ENCODE results near the gene SPATA32. TPM values are rescaled to one million over a fixed set of nuclear protein-coding genes. Genes with fewer than 3 reads are reported as not detected.

Gene SPATA32, protein sequence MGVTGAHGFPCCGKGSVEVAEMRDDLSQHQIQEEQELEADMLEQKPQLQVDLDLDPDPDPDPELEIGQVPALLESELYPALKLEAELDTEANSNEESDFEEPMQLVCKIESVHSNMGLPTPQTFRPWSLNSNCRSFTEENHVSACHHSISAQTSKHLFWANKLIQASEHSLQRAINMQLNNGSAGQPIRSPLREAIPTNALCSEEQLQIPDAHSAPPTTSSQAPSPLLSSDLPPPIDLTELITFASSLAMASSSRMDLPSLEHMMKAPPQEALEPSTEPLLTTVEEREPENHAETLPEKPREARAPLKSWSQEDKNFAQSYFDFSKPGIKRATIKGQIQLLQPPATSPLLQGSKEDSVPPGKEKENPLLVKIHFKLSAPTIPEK
- polyA plus RNA-seq, result not detected

DNA sequence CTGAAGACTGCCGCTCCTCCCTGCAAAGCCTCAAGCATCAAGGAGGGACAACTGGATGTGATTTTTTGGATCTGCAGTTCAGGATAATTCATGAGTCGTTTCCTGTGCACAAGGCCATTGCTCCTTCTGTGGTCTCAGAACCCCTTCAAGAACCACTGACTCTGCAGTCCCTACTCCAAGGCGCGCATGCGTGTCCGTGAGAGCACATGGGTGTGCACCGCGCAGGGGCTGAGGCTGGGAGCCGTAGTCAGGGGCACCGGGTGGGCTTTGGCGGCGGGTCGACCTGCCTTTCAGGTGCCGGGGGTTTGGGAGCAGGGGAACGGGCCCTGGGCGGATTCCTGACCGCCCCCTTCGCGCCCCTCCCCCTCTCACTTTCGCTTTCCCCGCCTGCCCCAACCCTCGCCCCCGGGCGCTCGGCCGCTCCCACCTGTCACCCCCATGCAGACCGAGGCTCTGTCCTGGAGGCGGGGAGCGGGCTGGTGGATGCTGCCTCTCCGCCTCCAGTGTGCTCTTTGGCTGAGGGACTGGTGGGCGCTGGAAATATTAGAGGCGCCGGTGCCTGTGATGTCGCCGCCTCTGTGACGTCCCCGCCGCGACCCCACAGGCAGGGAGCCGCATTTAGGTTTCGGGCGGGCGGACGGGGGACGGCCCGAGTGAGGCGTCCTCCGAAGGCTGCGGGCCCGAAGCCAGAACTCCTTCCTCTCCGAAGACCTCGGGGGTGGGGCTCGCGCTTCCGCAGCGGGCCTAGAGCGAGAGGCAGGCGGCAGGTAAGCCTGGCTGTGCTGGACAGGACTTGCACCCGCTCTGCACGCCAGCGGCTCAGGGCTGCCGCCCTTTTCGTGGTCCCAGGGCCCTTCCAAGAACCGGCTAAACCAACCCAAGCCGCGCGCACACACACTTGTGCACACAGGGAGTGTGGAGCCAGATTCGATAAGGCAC is at the start of gene SPATA32:
TSS of gene SPATA32 (minus strand) at position 518 of the 939 bp plus-strand sequence. CDS start at position 440, 78 bp downstream.
- peaks cover 10 to 11% of the 10 kb centered on the region in 2 donors for H3K4me1 ChIP-seq (ENCODE audit: control insufficient read depth in 2 of 2, insufficient read depth in 2 of 2, low read length in 1 of 2)
- H3K9me3 ChIP-seq (ENCODE audit: control insufficient read depth in 2 of 2, insufficient read depth in 1 of 2, low read depth in 1 of 2, low read length in 1 of 2), result no peaks in the 10 kb centered on the region
- H3K4me3 ChIP-seq (ENCODE audit: low read depth in 1 of 2, low read length in 2 of 2), result peak within 1 kb of the TSS; percentile 46 to 54
- H3K27ac ChIP-seq (ENCODE audit: low read depth in 2 of 2, low read length in 1 of 2), result peak within 1 kb of the TSS; percentile 14 to 59
- no peaks in the 10 kb centered on the region for H3K27me3 ChIP-seq (ENCODE audit: control insufficient read depth in 1 of 2, insufficient read depth in 2 of 2, low read length in 2 of 2)
- 10 to 12% methylated on average over 58 to 68 of the region's 68 CpGs for WGBS, 2 donors
- peaks cover 20 to 25% of the 10 kb centered on the region in 2 donors for H3K36me3 ChIP-seq (ENCODE audit: control insufficient read depth in 2 of 2, insufficient read depth in 2 of 2, low read length in 1 of 2)

DNA sequence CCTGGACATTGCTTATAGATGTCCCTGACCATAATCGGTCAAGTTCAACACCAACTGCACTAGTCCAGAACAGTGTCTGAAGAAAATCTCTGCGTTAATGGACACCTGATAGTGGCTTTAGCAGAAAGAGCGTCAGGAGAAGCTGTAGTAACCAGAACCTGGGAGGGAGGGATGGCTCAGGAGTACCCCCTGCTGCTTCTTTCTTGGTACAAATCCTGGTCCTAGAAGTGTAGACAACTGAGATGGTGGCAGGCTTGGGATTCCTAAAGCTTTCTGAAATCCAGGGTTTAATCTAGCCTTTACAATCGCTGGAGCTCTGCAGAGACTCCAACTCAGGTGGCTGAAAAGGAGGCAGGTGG is 49.5 kb upstream of the SPATA32 start:
- Histone ChIP-seq H3K27me3 (ENCODE audit: control insufficient read depth in 1 of 2, insufficient read depth in 2 of 2, low read length in 2 of 2) (no peaks in the 10 kb centered on the region), H3K4me1 (ENCODE audit: control insufficient read depth in 2 of 2, insufficient read depth in 2 of 2, low read length in 1 of 2) (peaks cover 12 to 42% of the 10 kb centered on the region in 2 donors), H3K27ac (ENCODE audit: low read depth in 2 of 2, low read length in 1 of 2) (peak overlapping the region; percentile 94 to 98), H3K9me3 (ENCODE audit: control insufficient read depth in 2 of 2, insufficient read depth in 1 of 2, low read depth in 1 of 2, low read length in 1 of 2) (no peaks in the 10 kb centered on the region), H3K36me3 (ENCODE audit: control insufficient read depth in 2 of 2, insufficient read depth in 2 of 2, low read length in 1 of 2) (peaks cover 0 to 3% of the 10 kb centered on the region in 2 donors), H3K4me3 (ENCODE audit: low read depth in 1 of 2, low read length in 2 of 2) (peak overlapping the region in 1 of 2 donors; percentile 21)
- WGBS, 2 donors, result 45 to 61% methylated on average over 4 of the region's 4 CpGs

DNA sequence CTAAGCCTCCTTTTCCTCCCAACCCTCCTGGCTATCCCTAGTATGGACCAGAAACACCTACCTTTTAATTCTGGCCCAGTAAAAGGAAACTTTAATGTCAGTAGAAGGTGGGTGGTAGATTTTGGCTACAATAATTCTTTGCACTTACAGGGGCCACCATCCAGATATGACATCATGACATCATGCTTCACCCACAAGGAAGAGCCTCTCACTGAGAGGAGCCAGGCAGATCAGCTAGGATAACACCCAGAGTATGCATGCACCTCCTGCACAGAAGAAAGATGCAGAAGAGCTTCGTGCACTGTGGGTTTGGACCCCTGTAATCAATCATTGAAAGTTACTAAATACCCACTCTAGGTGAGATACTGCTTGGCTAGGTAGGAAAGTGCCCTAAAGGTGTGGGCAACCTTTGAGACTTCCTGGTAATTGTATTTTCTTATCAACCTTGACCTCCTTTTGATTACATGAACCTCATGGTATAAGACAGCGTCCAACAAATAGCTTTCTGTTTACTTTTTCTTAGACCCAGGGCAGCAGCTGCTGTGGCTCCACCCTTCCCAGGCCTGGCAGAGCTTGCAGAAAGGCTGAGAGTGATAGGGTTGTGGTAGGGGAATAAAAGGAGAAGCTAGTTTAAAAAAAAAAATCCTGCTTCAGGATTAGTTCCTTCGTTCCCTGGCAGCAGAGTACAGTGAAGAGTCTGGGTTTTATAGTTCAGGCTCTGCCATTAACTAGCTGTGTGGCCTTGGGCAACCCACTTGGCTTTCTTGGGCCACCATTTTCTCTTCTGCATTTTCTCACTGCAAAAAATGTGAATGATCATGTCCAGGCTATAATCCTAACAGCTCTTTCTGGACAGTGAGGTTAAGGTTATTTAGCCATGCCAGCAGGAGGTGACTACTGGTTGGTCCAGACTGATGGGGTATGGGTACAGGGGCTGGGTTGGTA is 48.8 kb upstream of the SPATA32 start:
- Histone ChIP-seq H3K9me3 (ENCODE audit: control insufficient read depth in 2 of 2, insufficient read depth in 1 of 2, low read depth in 1 of 2, low read length in 1 of 2) (no peaks in the 10 kb centered on the region), H3K27ac (ENCODE audit: low read depth in 2 of 2, low read length in 1 of 2) (peak overlapping the region; percentile 94 to 98), H3K4me1 (ENCODE audit: control insufficient read depth in 2 of 2, insufficient read depth in 2 of 2, low read length in 1 of 2) (peaks cover 12 to 43% of the 10 kb centered on the region in 2 donors), H3K36me3 (ENCODE audit: control insufficient read depth in 2 of 2, insufficient read depth in 2 of 2, low read length in 1 of 2) (peaks cover 0 to 3% of the 10 kb centered on the region in 2 donors), H3K27me3 (ENCODE audit: control insufficient read depth in 1 of 2, insufficient read depth in 2 of 2, low read length in 2 of 2) (no peaks in the 10 kb centered on the region), H3K4me3 (ENCODE audit: low read depth in 1 of 2, low read length in 2 of 2) (no peak overlapping the region)
- WGBS, 2 donors, result 2 to 16% methylated on average over 3 of the region's 3 CpGs

DNA sequence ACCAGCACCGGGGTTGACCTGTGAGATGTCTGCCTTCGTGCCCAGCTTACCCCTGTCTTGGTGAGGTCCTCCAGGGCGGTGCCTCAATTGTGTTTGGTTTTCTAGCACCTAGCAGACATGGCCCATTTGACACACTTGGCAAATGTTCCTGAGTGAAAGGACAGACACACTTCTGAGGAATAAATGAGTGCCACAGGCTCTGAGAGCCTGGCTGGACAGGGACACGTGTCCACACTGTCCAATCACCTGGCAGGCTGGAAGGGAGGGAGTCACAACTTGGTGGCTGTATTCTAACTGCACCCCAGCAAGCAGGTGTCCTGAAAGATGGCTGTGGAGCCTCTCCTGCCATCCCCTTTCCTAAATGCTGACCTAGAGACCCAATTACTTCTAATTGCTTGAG is 47.5 kb upstream of the SPATA32 start:
- Histone ChIP-seq H3K27ac (ENCODE audit: low read depth in 2 of 2, low read length in 1 of 2) (peak overlapping the region; percentile 0 to 34), H3K27me3 (ENCODE audit: control insufficient read depth in 1 of 2, insufficient read depth in 2 of 2, low read length in 2 of 2) (no peaks in the 10 kb centered on the region), H3K4me3 (ENCODE audit: low read depth in 1 of 2, low read length in 2 of 2) (no peak overlapping the region), H3K9me3 (ENCODE audit: control insufficient read depth in 2 of 2, insufficient read depth in 1 of 2, low read depth in 1 of 2, low read length in 1 of 2) (no peaks in the 10 kb centered on the region), H3K36me3 (ENCODE audit: control insufficient read depth in 2 of 2, insufficient read depth in 2 of 2, low read length in 1 of 2) (peaks cover 0 to 3% of the 10 kb centered on the region in 2 donors), H3K4me1 (ENCODE audit: control insufficient read depth in 2 of 2, insufficient read depth in 2 of 2, low read length in 1 of 2) (peaks cover 12 to 45% of the 10 kb centered on the region in 2 donors)
- WGBS, 2 donors, result 67 to 78% methylated on average over 4 of the region's 4 CpGs

DNA sequence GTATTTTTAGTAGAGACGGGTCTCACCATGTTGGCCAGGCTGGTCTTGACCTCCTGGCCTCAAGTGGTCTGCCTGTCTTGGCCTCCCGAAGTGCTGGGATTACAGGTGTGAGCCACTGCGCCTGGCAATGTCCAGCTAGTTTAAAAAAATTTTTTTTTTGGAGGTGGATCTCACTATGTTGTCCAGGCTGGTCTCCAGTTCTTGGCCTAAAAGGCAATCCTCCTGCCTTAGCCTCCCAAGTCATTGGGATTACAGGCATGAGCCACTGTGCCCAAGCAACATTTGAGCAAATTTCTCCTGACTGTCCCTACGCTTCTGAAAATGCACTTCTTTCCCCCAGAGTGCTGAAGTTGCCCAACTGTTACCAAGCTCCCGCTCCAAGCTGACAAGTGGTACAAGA is 46.9 kb upstream of the SPATA32 start:
- Histone ChIP-seq H3K4me1 (ENCODE audit: control insufficient read depth in 2 of 2, insufficient read depth in 2 of 2, low read length in 1 of 2) (peaks cover 12 to 42% of the 10 kb centered on the region in 2 donors), H3K27ac (ENCODE audit: low read depth in 2 of 2, low read length in 1 of 2) (peak overlapping the region; percentile 0 to 34), H3K4me3 (ENCODE audit: low read depth in 1 of 2, low read length in 2 of 2) (no peak overlapping the region), H3K27me3 (ENCODE audit: control insufficient read depth in 1 of 2, insufficient read depth in 2 of 2, low read length in 2 of 2) (no peaks in the 10 kb centered on the region), H3K36me3 (ENCODE audit: control insufficient read depth in 2 of 2, insufficient read depth in 2 of 2, low read length in 1 of 2) (peaks cover 0 to 3% of the 10 kb centered on the region in 2 donors), H3K9me3 (ENCODE audit: control insufficient read depth in 2 of 2, insufficient read depth in 1 of 2, low read depth in 1 of 2, low read length in 1 of 2) (no peaks in the 10 kb centered on the region)
- WGBS, 2 donors, result 94 to 98% methylated on average over 5 of the region's 5 CpGs

DNA sequence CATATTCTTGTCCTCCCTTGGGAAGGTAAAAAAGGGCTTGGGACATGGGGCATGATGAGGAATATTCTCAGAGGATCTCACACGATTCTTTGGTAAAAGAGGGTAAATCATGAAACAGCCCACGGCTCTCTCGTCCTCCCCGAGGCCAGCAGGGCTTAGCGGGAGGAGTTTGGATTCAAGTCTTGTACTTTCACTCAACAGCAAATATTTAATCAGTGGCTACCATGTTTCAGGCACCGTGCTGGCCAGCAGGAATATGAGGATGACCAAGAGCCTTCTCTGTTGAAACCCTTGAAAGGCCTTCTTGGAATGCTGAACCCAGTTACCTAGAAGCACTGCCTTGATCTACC is 46.1 kb upstream of the SPATA32 start:
- H3K27ac ChIP-seq (ENCODE audit: low read depth in 2 of 2, low read length in 1 of 2), result peak overlapping the region; percentile 92 to 97
- WGBS, 2 donors, result 33 to 41% methylated on average over 6 of the region's 6 CpGs
- H3K4me1 ChIP-seq (ENCODE audit: control insufficient read depth in 2 of 2, insufficient read depth in 2 of 2, low read length in 1 of 2), result peaks cover 10 to 39% of the 10 kb centered on the region in 2 donors
- peaks cover 0 to 3% of the 10 kb centered on the region in 2 donors for H3K36me3 ChIP-seq (ENCODE audit: control insufficient read depth in 2 of 2, insufficient read depth in 2 of 2, low read length in 1 of 2)
- no peaks in the 10 kb centered on the region for H3K9me3 ChIP-seq (ENCODE audit: control insufficient read depth in 2 of 2, insufficient read depth in 1 of 2, low read depth in 1 of 2, low read length in 1 of 2)
- no peak overlapping the region for H3K4me3 ChIP-seq (ENCODE audit: low read depth in 1 of 2, low read length in 2 of 2)
- no peaks in the 10 kb centered on the region for H3K27me3 ChIP-seq (ENCODE audit: control insufficient read depth in 1 of 2, insufficient read depth in 2 of 2, low read length in 2 of 2)

DNA sequence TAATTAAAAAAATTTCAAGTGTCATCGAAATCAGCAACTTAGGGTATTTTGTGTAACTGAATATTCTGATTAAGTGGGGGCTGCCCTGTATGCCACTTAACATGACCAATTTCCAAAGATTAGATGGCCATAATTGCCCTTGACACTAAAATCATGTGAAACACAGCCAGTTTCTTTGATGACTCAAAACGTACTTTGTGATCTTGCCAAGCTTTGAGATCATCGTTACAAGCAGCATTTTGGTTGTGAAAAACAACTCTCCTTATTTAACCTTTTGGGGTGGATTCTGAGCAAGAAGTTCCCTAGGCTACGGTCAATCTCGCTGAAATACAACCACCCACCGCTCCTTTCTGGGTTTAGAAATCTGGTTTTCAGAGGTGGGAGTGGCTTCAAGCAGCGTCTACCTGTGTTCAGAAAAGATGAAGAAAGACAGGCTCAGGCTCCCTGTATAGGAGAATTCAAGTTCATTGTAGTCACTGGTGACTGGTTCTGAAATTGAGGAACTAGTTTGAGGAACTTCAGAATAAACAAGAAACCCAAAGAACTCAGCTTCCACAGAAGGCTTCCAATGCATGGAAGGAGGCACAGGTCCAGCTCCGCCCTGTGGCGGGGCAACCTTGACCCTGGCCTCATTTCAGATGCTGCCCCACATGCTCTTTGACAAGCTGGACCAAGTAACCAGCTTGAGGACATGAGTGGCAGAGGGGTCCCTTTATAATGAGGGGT is 45.6 kb upstream of the SPATA32 start:
- peak overlapping the region; percentile 92 to 97 for H3K27ac ChIP-seq (ENCODE audit: low read depth in 2 of 2, low read length in 1 of 2)
- H3K27me3 ChIP-seq (ENCODE audit: control insufficient read depth in 1 of 2, insufficient read depth in 2 of 2, low read length in 2 of 2), result no peaks in the 10 kb centered on the region
- H3K9me3 ChIP-seq (ENCODE audit: control insufficient read depth in 2 of 2, insufficient read depth in 1 of 2, low read depth in 1 of 2, low read length in 1 of 2), result no peaks in the 10 kb centered on the region
- peaks cover 0 to 3% of the 10 kb centered on the region in 2 donors for H3K36me3 ChIP-seq (ENCODE audit: control insufficient read depth in 2 of 2, insufficient read depth in 2 of 2, low read length in 1 of 2)
- WGBS, 2 donors, result 20 to 25% methylated on average over 9 of the region's 9 CpGs
- no peak overlapping the region for H3K4me3 ChIP-seq (ENCODE audit: low read depth in 1 of 2, low read length in 2 of 2)
- peaks cover 7 to 37% of the 10 kb centered on the region in 2 donors for H3K4me1 ChIP-seq (ENCODE audit: control insufficient read depth in 2 of 2, insufficient read depth in 2 of 2, low read length in 1 of 2)

DNA sequence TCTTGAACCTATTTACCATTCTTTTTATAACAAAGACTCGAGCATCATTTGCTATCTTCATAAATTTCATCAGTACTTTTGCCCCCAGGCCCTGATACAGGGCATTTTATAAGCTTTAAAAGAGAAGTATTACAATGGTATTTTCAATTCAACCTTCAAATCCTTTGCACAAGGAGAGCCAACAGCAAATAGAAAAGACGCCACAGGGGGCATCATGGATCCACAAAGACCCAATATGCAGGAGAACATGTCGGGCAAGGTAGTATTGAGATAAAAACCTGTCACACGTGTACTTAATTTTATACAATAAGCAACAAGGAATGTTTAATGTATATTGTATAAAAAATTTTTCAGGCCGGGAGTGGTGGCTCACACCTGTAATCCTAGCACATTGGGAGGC is 44.7 kb upstream of the SPATA32 start:
- H3K4me1 ChIP-seq (ENCODE audit: control insufficient read depth in 2 of 2, insufficient read depth in 2 of 2, low read length in 1 of 2), result peaks cover 4 to 34% of the 10 kb centered on the region in 2 donors
- no peak overlapping the region for H3K4me3 ChIP-seq (ENCODE audit: low read depth in 1 of 2, low read length in 2 of 2)
- WGBS, 2 donors, result 57 to 59% methylated on average over 5 of the region's 5 CpGs
- peaks cover 0 to 3% of the 10 kb centered on the region in 2 donors for H3K36me3 ChIP-seq (ENCODE audit: control insufficient read depth in 2 of 2, insufficient read depth in 2 of 2, low read length in 1 of 2)
- no peaks in the 10 kb centered on the region for H3K9me3 ChIP-seq (ENCODE audit: control insufficient read depth in 2 of 2, insufficient read depth in 1 of 2, low read depth in 1 of 2, low read length in 1 of 2)
- H3K27me3 ChIP-seq (ENCODE audit: control insufficient read depth in 1 of 2, insufficient read depth in 2 of 2, low read length in 2 of 2), result no peaks in the 10 kb centered on the region
- peak overlapping the region; percentile 22 to 38 for H3K27ac ChIP-seq (ENCODE audit: low read depth in 2 of 2, low read length in 1 of 2)
